Karpas-422 (cell line): ENCODE measurements around the gene PELI2. TPM values are rescaled to one million over a fixed set of nuclear protein-coding genes. Genes with fewer than 3 reads are reported as not detected.

Experiments
- DNase-seq: peaks from one replicate; pipeline ENCODE4 v3.0.0-alpha.2; 2015
- H2AFZ ChIP-seq: fragments of 200-600 bp; sonication (generic); 2 replicates; pipeline ENCODE4 v1.6.1; 2014; ENCODE audit warnings: antibody characterized with exemption, low read length, mixed read lengths
- H3K27ac ChIP-seq: fragments of 200-600 bp; sonication (generic); 2 replicates; pipeline ENCODE4 v1.5.1; 2014; ENCODE audit warnings: mild to moderate bottlenecking, low read length, moderate library complexity
- H3K27me3 ChIP-seq: fragments of 200-600 bp; sonication (generic); 2 replicates; pipeline ENCODE4 v1.6.1; 2014; ENCODE audit warnings: low read length, mixed read lengths
- H3K36me3 ChIP-seq: fragments of 200-600 bp; sonication (generic); 2 replicates; pipeline ENCODE4 v1.6.1; 2014; ENCODE audit warnings: low read length, mixed read lengths; ENCODE audit not compliant: insufficient read depth
- H3K4me1 ChIP-seq: fragments of 200-600 bp; sonication (generic); 2 replicates; pipeline ENCODE4 v1.6.1; 2014; ENCODE audit warnings: mild to moderate bottlenecking, low read length, mixed read lengths
- H3K4me2 ChIP-seq: fragments of 200-600 bp; sonication (generic); 2 replicates; pipeline ENCODE4 v1.6.1; 2014; ENCODE audit warnings: low read length, low read depth, mild to moderate bottlenecking; ENCODE audit not compliant: poor library complexity, severe bottlenecking
- H3K4me3 ChIP-seq: fragments of 200-600 bp; sonication (generic); 2 replicates; pipeline ENCODE4 v1.5.1; 2014; ENCODE audit warnings: mild to moderate bottlenecking, antibody characterized with exemption, low read length, mixed read lengths
- H3K79me2 ChIP-seq: fragments of 200-600 bp; sonication (generic); 2 replicates; pipeline ENCODE4 v1.6.1; 2014; ENCODE audit warnings: mild to moderate bottlenecking, low read length, mixed read lengths
- H3K9ac ChIP-seq: fragments of 200-600 bp; sonication (generic); 2 replicates; pipeline ENCODE4 v1.6.0; 2014; ENCODE audit warnings: low read length
- H3K9me2 ChIP-seq: fragments of 200-600 bp; sonication (generic), shearing (Covaris generic); replicated peaks from 2 replicates; pipeline ENCODE4 v1.6.0; 2014; ENCODE audit warnings: mild to moderate bottlenecking, low read length, moderate library complexity; ENCODE audit not compliant: insufficient read depth
- H3K9me3 ChIP-seq: fragments of 300-700, 200-600 bp; sonication (generic); 2 replicates; pipeline ENCODE4 v1.6.1; 2014; ENCODE audit warnings: low read length, mixed read lengths
- H4K20me1 ChIP-seq: fragments of 200-600 bp; sonication (generic); 2 replicates; pipeline ENCODE4 v1.6.1; 2014; ENCODE audit warnings: mild to moderate bottlenecking, antibody characterized with exemption, low read length, low read depth; ENCODE audit not compliant: insufficient read depth
- total RNA-seq: library from RNA; depleted of rRNA; stranded (reverse); fragments of >200 nt; shearing (Covaris generic); gene quantifications from 2 replicates; pipeline ENCODE4 v1.2.3, GENCODE V29; 2014; ENCODE audit warnings: low replicate concordance

The PELI2 gene
- total RNA-seq, 1 experiment from 2014 or later = 0.30 TPM

GRCh38 chr14:56216626-56217379 is 98.6 kb downstream of the PELI2 start:
- H3K79me2 ChIP-seq = no peaks in the 10 kb centered on the region
- H3K9ac ChIP-seq = no peak overlapping the region
- H3K9me3 ChIP-seq = no peaks in the 10 kb centered on the region
- no peak overlapping the region for H3K4me3 ChIP-seq
- H2AFZ ChIP-seq = no peak overlapping the region
- no peak for DNase-seq
- H4K20me1 ChIP-seq = no peaks in the 10 kb centered on the region
- H3K9me2 ChIP-seq = no peaks in the 10 kb centered on the region
- peaks cover 5% of the 10 kb centered on the region for H3K4me1 ChIP-seq
- H3K36me3 ChIP-seq = no peaks in the 10 kb centered on the region
- H3K27me3 ChIP-seq = no peaks in the 10 kb centered on the region
- no peak overlapping the region for H3K4me2 ChIP-seq
- no peak overlapping the region for H3K27ac ChIP-seq

- Histone ChIP-seq H3K9me3 (no peaks in the 10 kb centered on the region), H3K4me3 (no peak overlapping the region), H3K4me2 (no peak overlapping the region), H3K9me2 (no peaks in the 10 kb centered on the region), H3K27ac (no peak overlapping the region), H3K27me3 (no peaks in the 10 kb centered on the region), H3K36me3 (no peaks in the 10 kb centered on the region), H3K79me2 (no peaks in the 10 kb centered on the region), H3K9ac (no peak overlapping the region), H2AFZ (no peak overlapping the region), H4K20me1 (no peaks in the 10 kb centered on the region), H3K4me1 (peaks cover 6% of the 10 kb centered on the region)
- DNase-seq = no peak
These were observed 99.3 kb downstream of the PELI2 start for GRCh38 chr14:56217380-56218045.

GRCh38 chr14:56219666-56220413 is 101.6 kb downstream of the PELI2 start:
- no peaks in the 10 kb centered on the region for H3K36me3 ChIP-seq
- H3K27me3 ChIP-seq = no peaks in the 10 kb centered on the region
- no peaks in the 10 kb centered on the region for H3K79me2 ChIP-seq
- no peak overlapping the region for H3K9ac ChIP-seq
- DNase-seq = no peak
- no peaks in the 10 kb centered on the region for H4K20me1 ChIP-seq
- no peak overlapping the region for H3K4me2 ChIP-seq
- H2AFZ ChIP-seq = no peak overlapping the region
- H3K4me3 ChIP-seq = no peak overlapping the region
- no peaks in the 10 kb centered on the region for H3K9me2 ChIP-seq
- no peak overlapping the region for H3K27ac ChIP-seq
- H3K9me3 ChIP-seq = no peaks in the 10 kb centered on the region
- peaks cover 6% of the 10 kb centered on the region for H3K4me1 ChIP-seq

DNA sequence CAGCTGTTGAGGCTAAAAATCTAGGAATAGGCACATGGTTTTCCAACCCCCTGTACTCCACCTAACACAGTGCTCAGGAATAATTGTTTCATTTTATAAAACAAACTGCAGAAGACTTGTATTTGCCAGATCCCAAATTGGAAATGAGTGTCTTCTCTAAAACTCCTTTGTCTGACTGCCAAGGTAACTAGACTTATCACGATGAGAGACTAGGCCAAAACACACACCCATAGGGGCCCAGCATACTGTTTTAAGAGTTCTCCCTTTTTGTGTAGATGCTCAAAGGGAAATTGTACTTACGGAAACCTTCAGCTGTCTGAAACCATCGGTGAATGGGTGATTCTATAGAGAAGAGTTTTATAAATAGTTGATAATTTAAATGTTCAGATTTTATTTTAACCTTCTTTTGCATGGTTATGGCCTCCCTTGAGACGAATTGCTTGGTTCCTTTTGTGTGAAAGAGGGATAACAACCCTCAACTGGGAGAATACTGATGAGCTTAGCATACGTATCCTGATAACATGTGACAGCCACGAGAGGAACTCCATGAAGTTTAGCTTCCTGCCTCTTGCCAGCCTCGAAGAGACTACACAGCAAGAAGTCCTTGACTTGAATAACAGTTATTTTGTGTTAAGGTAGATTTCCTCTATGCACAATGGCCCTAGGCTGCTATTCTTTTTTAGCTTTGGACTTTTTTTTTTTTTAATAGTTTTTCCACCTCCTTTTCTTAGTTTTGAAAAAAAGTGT is 103.3 kb downstream of the PELI2 start:
- Histone ChIP-seq H2AFZ (no peak overlapping the region), H3K4me3 (no peak overlapping the region), H3K79me2 (no peaks in the 10 kb centered on the region), H3K36me3 (no peaks in the 10 kb centered on the region), H3K9me3 (no peaks in the 10 kb centered on the region), H3K4me2 (no peak overlapping the region), H4K20me1 (no peaks in the 10 kb centered on the region), H3K27me3 (no peaks in the 10 kb centered on the region), H3K9ac (no peak overlapping the region), H3K27ac (no peak overlapping the region), H3K9me2 (no peaks in the 10 kb centered on the region), H3K4me1 (peaks cover 6% of the 10 kb centered on the region)
- no peak for DNase-seq

- no peak overlapping the region for H3K27ac ChIP-seq
These were observed 106.0 kb downstream of the PELI2 start for GRCh38 chr14:56224229-56224628.

DNA sequence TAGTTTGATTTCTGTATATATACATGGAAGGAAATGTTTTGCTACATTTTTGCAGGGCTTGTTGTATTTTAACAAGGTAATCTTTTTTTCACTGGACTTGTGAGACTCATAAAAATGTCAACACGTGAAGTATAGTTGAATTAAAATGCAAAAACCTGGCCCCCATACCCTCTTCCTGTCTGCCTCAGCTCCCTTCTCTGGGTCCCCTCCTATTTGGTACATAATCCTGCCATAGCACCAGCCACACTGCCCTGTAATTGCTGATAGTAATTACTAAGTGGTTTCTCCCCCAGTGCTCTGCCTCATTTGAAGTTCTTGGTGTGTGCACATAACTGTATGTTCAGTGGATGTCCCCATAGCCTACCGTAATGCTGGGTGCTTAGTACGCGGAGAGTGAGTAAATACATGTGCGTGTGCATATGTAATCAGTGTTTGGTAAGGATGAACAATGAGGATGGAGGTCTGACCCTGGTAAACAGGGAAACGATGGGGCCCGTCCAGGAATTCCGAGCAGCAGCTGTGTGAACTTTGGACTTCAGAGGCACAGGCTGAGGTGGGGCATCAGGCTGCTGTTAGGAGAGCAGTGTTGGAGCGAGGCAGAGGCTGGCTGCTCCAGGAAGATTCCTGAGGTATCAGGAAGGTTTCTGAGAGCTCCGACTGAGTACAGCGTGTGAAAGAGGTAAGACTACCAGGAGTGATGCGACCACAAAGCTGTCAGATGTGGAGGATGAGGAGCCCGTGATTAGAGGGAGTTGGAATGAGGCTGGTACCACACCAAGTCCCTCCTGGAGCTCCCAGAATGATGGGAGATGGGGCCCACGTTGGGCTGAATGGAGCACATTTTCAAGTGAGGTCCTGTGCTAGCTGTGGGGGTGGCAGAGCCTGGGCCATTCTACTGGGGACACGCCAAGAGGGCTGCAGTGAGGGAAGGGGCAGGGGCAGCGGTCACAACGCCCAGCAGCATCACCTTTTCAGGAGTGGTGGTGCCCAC is 106.8 kb downstream of the PELI2 start:
- Histone ChIP-seq H3K4me1 (peaks cover 6% of the 10 kb centered on the region), H3K27me3 (no peaks in the 10 kb centered on the region), H3K9me2 (no peaks in the 10 kb centered on the region), H3K36me3 (no peaks in the 10 kb centered on the region), H3K27ac (no peak overlapping the region), H3K4me3 (no peak overlapping the region), H4K20me1 (no peaks in the 10 kb centered on the region), H3K9me3 (no peaks in the 10 kb centered on the region), H2AFZ (no peak overlapping the region), H3K4me2 (no peak overlapping the region), H3K79me2 (no peaks in the 10 kb centered on the region), H3K9ac (no peak overlapping the region)
- DNase-seq = no peak

More at GRCh38 chr14:56224229-56224628, 106.0 kb downstream of the PELI2 start:
- H3K36me3 ChIP-seq = no peaks in the 10 kb centered on the region
- H4K20me1 ChIP-seq = no peaks in the 10 kb centered on the region
- H2AFZ ChIP-seq = no peak overlapping the region
- no peak for DNase-seq
- no peaks in the 10 kb centered on the region for H3K79me2 ChIP-seq
- H3K9ac ChIP-seq = no peak overlapping the region
- no peaks in the 10 kb centered on the region for H3K9me2 ChIP-seq
- H3K4me1 ChIP-seq = peaks cover 6% of the 10 kb centered on the region
- H3K4me2 ChIP-seq = no peak overlapping the region
- no peaks in the 10 kb centered on the region for H3K9me3 ChIP-seq
- no peaks in the 10 kb centered on the region for H3K27me3 ChIP-seq
- H3K4me3 ChIP-seq = no peak overlapping the region

- no peak overlapping the region for H3K4me3 ChIP-seq
- no peaks in the 10 kb centered on the region for H3K36me3 ChIP-seq
- H3K27me3 ChIP-seq = no peaks in the 10 kb centered on the region
- no peaks in the 10 kb centered on the region for H3K9me3 ChIP-seq
- no peaks in the 10 kb centered on the region for H3K79me2 ChIP-seq
- no peak overlapping the region for H3K4me2 ChIP-seq
- no peak overlapping the region for H3K27ac ChIP-seq
- H3K9ac ChIP-seq = no peak overlapping the region
- no peaks in the 10 kb centered on the region for H3K4me1 ChIP-seq
- no peaks in the 10 kb centered on the region for H4K20me1 ChIP-seq
- peak; percentile 36 for DNase-seq
- H2AFZ ChIP-seq = no peak overlapping the region
- no peaks in the 10 kb centered on the region for H3K9me2 ChIP-seq
These were observed 117.2 kb downstream of the PELI2 start for GRCh38 chr14:56235388-56235787.
